GM12878 (cell line): Measurements from ENCODE around the gene MRPL34. TPM values are rescaled to one million over a fixed set of nuclear protein-coding genes. Genes with fewer than 3 reads are reported as not detected.

Source experiments
- ATAC-seq: fragments of 200-7000 bp; cut with Tn5 transposase; 3 replicates; pipeline ENCODE4 v1.9.1; 2020; ENCODE audit warnings: mild to moderate bottlenecking, moderate library complexity
- BruUV-seq: library from RNA; stranded (reverse); fragments of 400-500 nt; replicated peaks from 2 replicates; lab custom pipeline; 2021; lab: Mats Ljungman, UMichigan
- CTCF ChIA-PET: fragments of 300-600 bp; sonication (Branson Sonifier 250); formaldehyde crosslinking; extraction: SDS; loops from one replicate; lab custom pipeline; 2021; ENCODE audit warnings: inconsistent platforms; lab: Yijun Ruan, JAX
- POLR2A ChIA-PET: fragments of 350-600 bp; formaldehyde crosslinking; extraction: SDS; loops from one replicate; lab custom pipeline; 2021; ENCODE audit warnings: inconsistent platforms; lab: Charles Lee
- RAD21 ChIA-PET: fragments of 300-600 bp; sonication (Branson Sonifier 250); formaldehyde crosslinking; loops from one replicate; lab custom pipeline; 2023; ENCODE audit warnings: antibody characterized with exemption; ENCODE audit not compliant: unreplicated experiment; lab: Charles Lee
- SMC1A ChIA-PET: fragments of 300-600 bp; sonication (Branson Sonifier 250); formaldehyde crosslinking; loops from one replicate; lab custom pipeline; 2023; ENCODE audit not compliant: unreplicated experiment, uncharacterized antibody; lab: Charles Lee
- DNase-seq: peaks from one replicate; pipeline ENCODE4 v3.0.0-alpha.2; 2011; ENCODE audit warnings: low read depth, low spot score
- FAIRE-seq: peaks from 3 replicates; lab custom pipeline; 2011; peaks lifted over from hg19 to GRCh38; lab: Jason Lieb, UNC
- H2AFZ ChIP-seq: 2 replicates; pipeline ENCODE4 v1.6.0; 2011; ENCODE audit warnings: low read depth, low read length, control low read depth; ENCODE audit not compliant: control insufficient read depth
- H3K27ac ChIP-seq: 2 replicates; pipeline ENCODE4 v1.5.1; 2011; ENCODE audit warnings: control low read depth; ENCODE audit not compliant: control insufficient read depth, insufficient read depth
- H3K27me3 ChIP-seq, 2 experiments: replicated peaks in 1 of 2; 2 replicates each; pipeline versions ENCODE4 v1.6.0 to v1.6.1; 2011; ENCODE audit warnings: low read length in 1 of 2; ENCODE audit not compliant: control insufficient read depth in 2 of 2, insufficient read depth in 2 of 2
- H3K36me3 ChIP-seq, 2 experiments: 2 replicates each; pipeline ENCODE4 v1.5.1; 2011; ENCODE audit warnings: low read length in 1 of 2; ENCODE audit not compliant: control insufficient read depth in 2 of 2, insufficient read depth in 2 of 2
- H3K4me1 ChIP-seq: 2 replicates; pipeline ENCODE4 v1.6.1; 2011; ENCODE audit warnings: mild to moderate bottlenecking, low read length, moderate library complexity, mixed read lengths; ENCODE audit not compliant: control insufficient read depth, insufficient read depth
- H3K4me2 ChIP-seq: 2 replicates; pipeline ENCODE4 v1.6.0; 2011; ENCODE audit warnings: control low read depth; ENCODE audit not compliant: control insufficient read depth, insufficient read depth
- H3K4me3 ChIP-seq: fragments of 200-600 bp; sonication (generic); 2 replicates; pipeline ENCODE4 v1.5.1; 2016
- H3K79me2 ChIP-seq: 2 replicates; pipeline ENCODE4 v1.6.0; 2011; ENCODE audit warnings: low read length; ENCODE audit not compliant: control insufficient read depth, insufficient read depth
- H3K9ac ChIP-seq: 2 replicates; pipeline ENCODE4 v1.8.0; 2011; ENCODE audit warnings: low read length, control low read depth, mixed read lengths; ENCODE audit not compliant: control insufficient read depth, insufficient read depth
- H3K9me3 ChIP-seq: replicated peaks from 3 replicates; pipeline ENCODE4 v1.5.1; 2011; ENCODE audit warnings: mild to moderate bottlenecking, low read length; ENCODE audit not compliant: control insufficient read depth, insufficient read depth
- H4K20me1 ChIP-seq: 2 replicates; pipeline ENCODE4 v1.6.0; 2011; ENCODE audit not compliant: control insufficient read depth, insufficient read depth
- BHLHE40 ChIP-seq, 2 experiments: fragments of 450-650 bp in 1 of 2; IDR thresholded peaks; 2 replicates each; pipeline ENCODE4 v1.6.1; 2011 to 2017; ENCODE audit warnings: low read depth in 2 of 2, borderline replicate concordance in 1 of 2, improper control_type of control experiment in 1 of 2, low read length in 1 of 2, mild to moderate bottlenecking in 1 of 2
- CHD2 ChIP-seq: IDR thresholded peaks from 2 replicates; pipeline ENCODE4 v1.6.1; 2011; ENCODE audit warnings: low read depth, low read length, improper control_type of control experiment, borderline replicate concordance
- HCFC1 ChIP-seq: fragments of 150-350 bp; IDR thresholded peaks from 2 replicates; pipeline ENCODE4 v1.6.1; 2014; ENCODE audit warnings: low read length
- HSF1 ChIP-seq: fragments of 150-350 bp; IDR thresholded peaks from 2 replicates; pipeline ENCODE4 v1.6.1; 2014; ENCODE audit warnings: mild to moderate bottlenecking, low read depth, low read length
- LARP7 ChIP-seq: fragments of 450-650 bp; IDR thresholded peaks from 2 replicates; pipeline ENCODE4 v1.6.1; 2017; ENCODE audit warnings: mild to moderate bottlenecking
- NFYB ChIP-seq: IDR thresholded peaks from 2 replicates; pipeline ENCODE4 v1.6.1; 2011; ENCODE audit warnings: low read depth, mild to moderate bottlenecking, low read length, improper control_type of control experiment, moderate library complexity; ENCODE audit not compliant: insufficient read depth
- NR2F1 ChIP-seq: fragments of 450-650 bp; conservative IDR thresholded peaks from 2 replicates; pipeline ENCODE4 v1.6.1; 2017; ENCODE audit warnings: mild to moderate bottlenecking
- RAD21 ChIP-seq: IDR thresholded peaks from 2 replicates; pipeline ENCODE4 v1.6.1; 2011; ENCODE audit warnings: mild to moderate bottlenecking, low read depth, low read length, moderate library complexity; ENCODE audit not compliant: insufficient read depth
- RUNX3 ChIP-seq: IDR thresholded peaks from 2 replicates; pipeline ENCODE4 v1.6.1; 2012; ENCODE audit warnings: low read length, inconsistent platforms
- TCF12 ChIP-seq: IDR thresholded peaks from 2 replicates; pipeline ENCODE4 v1.6.1; 2011; ENCODE audit warnings: low read depth, mild to moderate bottlenecking, low read length
- ZBTB4 ChIP-seq: fragments of 450-650 bp; formaldehyde crosslinking; IDR thresholded peaks from 2 replicates; pipeline ENCODE4 v1.4.0; 2022; ENCODE audit warnings: mild to moderate bottlenecking, moderate library complexity
- ZNF217 ChIP-seq: fragments of 450-650 bp; IDR thresholded peaks from 2 replicates; pipeline ENCODE4 v1.6.1; 2017; ENCODE audit warnings: antibody characterized with exemption, mild to moderate bottlenecking
- ZNF687 ChIP-seq: fragments of 450-650 bp; IDR thresholded peaks from 2 replicates; pipeline ENCODE4 v1.6.1; 2017; ENCODE audit warnings: mild to moderate bottlenecking, moderate library complexity
- WGBS: methylation state at CpG from one replicate; pipeline ENCODE4 v1.1.6; 2016; ENCODE audit warnings: low lambda C conversion rate; ENCODE audit not compliant: insufficient replicate concordance, insufficient coverage; ENCODE audit errors: missing lambda C conversion rate; 5-methylcytosine and 5-hydroxymethylcytosine counted together
- in situ Hi-C: fragments of 300-500 bp; cut with MboI; formaldehyde crosslinking; loops from 9 replicates; pipeline ENCODE4 v1.14.3; 2018; ENCODE audit warnings: mixed read lengths
- intact Hi-C: fragments of 100-400 bp; cut with micrococcal nuclease; formaldehyde crosslinking; loops from one replicate; pipeline ENCODE4 v1.14.2; 2022; ENCODE audit not compliant: unreplicated experiment
- polyA plus RNA-seq, 11 experiments: library from polyadenylated mRNA; depleted of rRNA in 4 of 11; unstranded in 6 of 11; stranded (reverse) in 5 of 11; fragments of >200 nt; fragmentation: Nextera tagmentation in 4 of 11; fragmentation: Illumina TruSeq in 1 of 11; extraction: Ambion mirVana in 4 of 11; extraction: Trizol in 1 of 11; gene quantifications; 1 replicate in 1 of 11; 2 replicates in 10 of 11; pipeline versions ENCODE4 v1.2.1 to v1.2.3, GENCODE V29; 2011 to 2016; ENCODE audit warnings: inconsistent platforms in 2 of 11, missing spikeins in 2 of 11, low read depth in 1 of 11
- total RNA-seq, 4 experiments: library from RNA; depleted of rRNA in 3 of 4; stranded (reverse); fragments of >200 nt in 3 of 4; fragmentation: Illumina TruSeq in 1 of 4; extraction: Trizol in 1 of 4; gene quantifications; 2 replicates each; pipeline versions ENCODE4 v1.2.1 to v1.2.3, GENCODE V29; 2013 to 2021

The MRPL34 gene
- total and polyA plus RNA-seq, 10 of the 15 experiments (the other 5 are each of a cell fraction or from before 2014, with no cell fraction given), result 8.6 to 198 (median 78.6) TPM

GRCh38 chr19:17337675-17338432, 32.2 kb downstream of the MRPL34 start:
- 4% methylated on average over 50 of the region's 50 CpGs for WGBS
- Histone ChIP-seq H3K79me2 (peaks cover 6% of the 10 kb centered on the region), H3K27ac (peak overlapping the region; percentile 84), H3K27me3 (no peaks in the 10 kb centered on the region), H2AFZ (peak overlapping the region; percentile 91), H3K9me3 (no peaks in the 10 kb centered on the region; the same call in 2 of the 3 replicates), H3K4me3 (peak overlapping the region; percentile 100), H3K36me3 (no peaks in the 10 kb centered on the region; a peak in 2 of 4 replicates), H3K4me2 (peak overlapping the region; percentile 100), H3K4me1 (peaks cover 21% of the 10 kb centered on the region), H3K9ac (peak overlapping the region; percentile 88), H4K20me1 (no peaks in the 10 kb centered on the region)
- no peak for DNase-seq
- ChIA-PET SMC1A (no interaction called here), CTCF (no interaction called here), POLR2A (interaction anchor here (0.6 kb wide), 1 partner anchor 33 kb away, joined by 3 read pairs; no protein-coding TSS in a partner anchor), RAD21 (no interaction called here)
- TF ChIP-seq RUNX3, result no peak
- TF ChIP-seq RAD21, result no peak
- TF ChIP-seq HSF1, result no peak
- 0 out of 2 replicates have a peak, but pooled peaks have one; percentile 53 for TF ChIP-seq ZBTB4 (CRISPR knock-in tag)
- 0 out of 2 replicates have a peak, but pooled peaks have one; percentile 10 for TF ChIP-seq CHD2
- peak; percentile 34; the same call in 1 of the 2 replicates for TF ChIP-seq HCFC1
- TF ChIP-seq BHLHE40 (IDR thresholded peaks at IDR 0.05; ENCODE audit: borderline replicate concordance in 1 of 2, low read depth in 2 of 2, low read length in 1 of 2), result no peak
- TF ChIP-seq ZNF687, result no peak
- no peak for TF ChIP-seq ZNF217
- 0 out of 2 replicates have a peak, but pooled peaks have one; percentile 1 for TF ChIP-seq NR2F1
- peak; percentile 47; the same call in 1 of the 2 replicates for TF ChIP-seq LARP7
- TF ChIP-seq TCF12, result no peak
- 0 out of 2 replicates have a peak, but pooled peaks have one; percentile 2 for TF ChIP-seq NFYB
- TSS peak; percentile 69 for BruUV-seq
- FAIRE-seq, result no peak
- intact Hi-C loops, result loop anchor here (5.0 kb wide), 1 partner anchor 46 kb away; no protein-coding TSS in a partner anchor
- ATAC-seq, result peak; percentile 5
- in situ Hi-C loops, result no loop called here
